Lower leg skin (tissue), 4 donors: ENCODE measurements around the gene VAV3. TPM values are rescaled to one million over a fixed set of nuclear protein-coding genes. Genes with fewer than 3 reads are reported as not detected.

Experiments used
- DNase-seq, 2 donors: peaks; one replicate each; pipeline ENCODE4 v3.0.0-alpha.2; 2019; ENCODE audit warnings: low spot score in 2 of 2
- H3K4me3 ChIP-seq: fragments of 200-600 bp; sonication (generic); 2 replicates; pipeline ENCODE4 v1.5.1; 2017; ENCODE audit warnings: mild to moderate bottlenecking, low read depth; ENCODE audit not compliant: poor library complexity, severe bottlenecking
- POLR2A ChIP-seq, 2 donors: fragments of 450-650 bp; IDR thresholded peaks; one replicate each; pipeline ENCODE4 v1.6.1; 2016 to 2017; ENCODE audit warnings: antibody characterized with exemption in 2 of 2, mild to moderate bottlenecking in 1 of 2, moderate library complexity in 1 of 2
- WGBS, 2 donors: methylation state at CpG; one replicate each; pipeline ENCODE4 v1.1.5; 2018; 5-methylcytosine and 5-hydroxymethylcytosine counted together
- intact Hi-C: fragments of 100-400 bp; cut with DNase I; formaldehyde crosslinking; loops from one replicate; pipeline ENCODE4 v1.15.0; 2023; ENCODE audit warnings: low total_unique reads
- total RNA-seq, 4 donors: library from RNA; depleted of rRNA; stranded (reverse); fragments of >200 nt; gene quantifications; one replicate each; pipeline ENCODE4 v1.1.0, GENCODE V29; 2016
- TF ChIP-seq, protein P1 (sequence below), 3 donors: fragments of 450-650 bp; IDR thresholded peaks; one replicate each; pipeline ENCODE4 v1.5.1; 2016; ENCODE audit warnings: antibody characterized with exemption in 3 of 3, mild to moderate bottlenecking in 3 of 3, moderate library complexity in 2 of 3

The VAV3 gene
- total RNA-seq, 4 donors from 2014 or later: 102 to 200 (median 147) TPM

- H3K4me3 ChIP-seq: no peak overlapping the region
- intact Hi-C loops: no loop called here
- no peak for TF ChIP-seq POLR2A (IDR thresholded peaks at IDR 0.05)
- TF ChIP-seq, protein P1, sequence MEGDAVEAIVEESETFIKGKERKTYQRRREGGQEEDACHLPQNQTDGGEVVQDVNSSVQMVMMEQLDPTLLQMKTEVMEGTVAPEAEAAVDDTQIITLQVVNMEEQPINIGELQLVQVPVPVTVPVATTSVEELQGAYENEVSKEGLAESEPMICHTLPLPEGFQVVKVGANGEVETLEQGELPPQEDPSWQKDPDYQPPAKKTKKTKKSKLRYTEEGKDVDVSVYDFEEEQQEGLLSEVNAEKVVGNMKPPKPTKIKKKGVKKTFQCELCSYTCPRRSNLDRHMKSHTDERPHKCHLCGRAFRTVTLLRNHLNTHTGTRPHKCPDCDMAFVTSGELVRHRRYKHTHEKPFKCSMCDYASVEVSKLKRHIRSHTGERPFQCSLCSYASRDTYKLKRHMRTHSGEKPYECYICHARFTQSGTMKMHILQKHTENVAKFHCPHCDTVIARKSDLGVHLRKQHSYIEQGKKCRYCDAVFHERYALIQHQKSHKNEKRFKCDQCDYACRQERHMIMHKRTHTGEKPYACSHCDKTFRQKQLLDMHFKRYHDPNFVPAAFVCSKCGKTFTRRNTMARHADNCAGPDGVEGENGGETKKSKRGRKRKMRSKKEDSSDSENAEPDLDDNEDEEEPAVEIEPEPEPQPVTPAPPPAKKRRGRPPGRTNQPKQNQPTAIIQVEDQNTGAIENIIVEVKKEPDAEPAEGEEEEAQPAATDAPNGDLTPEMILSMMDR (IDR thresholded peaks at IDR 0.05): no peak
- 78 to 79% methylated on average over 2 of the region's 2 CpGs for WGBS, 2 donors
- no peak for DNase-seq
Observed at GRCh38 chr1:107781245-107781644, 183.7 kb downstream of the VAV3 start.

- TF ChIP-seq, protein P1 (IDR thresholded peaks at IDR 0.05): no peak
- TF ChIP-seq POLR2A (IDR thresholded peaks at IDR 0.05): no peak
- 87% methylated on average over 3 of the region's 3 CpGs for WGBS, 2 donors
Observed at GRCh38 chr1:107777664-107778047, 187.3 kb downstream of the VAV3 start.

GRCh38 chr1:107776900-107777663 lies 187.9 kb downstream of the VAV3 start:
- DNase-seq: no peak
- WGBS, 2 donors: 83 to 84% methylated on average over 4 of the region's 4 CpGs
- H3K4me3 ChIP-seq: no peak overlapping the region

More at GRCh38 chr1:107777664-107778047, 187.3 kb downstream of the VAV3 start:
- intact Hi-C loops: no loop called here
- H3K4me3 ChIP-seq: no peak overlapping the region
- no peak for DNase-seq

DNA sequence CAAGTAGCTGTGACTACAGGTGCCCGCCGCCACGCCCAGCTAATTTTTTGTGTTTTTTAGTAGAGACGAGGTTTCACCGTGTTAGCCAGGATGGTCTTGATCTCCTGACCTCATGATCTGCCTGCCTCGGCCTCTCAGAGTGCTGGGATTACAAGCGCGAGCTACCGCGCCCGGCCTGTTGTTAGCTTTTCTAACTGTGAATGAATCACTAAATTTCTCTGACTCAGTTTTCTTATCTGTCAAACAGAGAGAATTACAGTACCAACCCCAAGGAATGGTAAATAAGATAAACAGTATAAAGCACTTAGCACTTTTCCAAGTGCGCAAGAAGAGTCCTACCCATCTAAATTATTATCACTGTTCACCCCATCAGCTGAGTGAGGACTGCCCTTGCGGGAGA lies 193.6 kb downstream of the VAV3 start:
- no peak for DNase-seq
- intact Hi-C loops: no loop called here
- TF ChIP-seq, protein P1 (IDR thresholded peaks at IDR 0.05): no peak
- TF ChIP-seq POLR2A (IDR thresholded peaks at IDR 0.05): no peak
- no peak overlapping the region for H3K4me3 ChIP-seq
- 95 to 99% methylated on average over 13 of the region's 13 CpGs for WGBS, 2 donors

More at GRCh38 chr1:107776900-107777663, 187.9 kb downstream of the VAV3 start:
- TF ChIP-seq, protein P1 (IDR thresholded peaks at IDR 0.05): no peak
- TF ChIP-seq POLR2A (IDR thresholded peaks at IDR 0.05): no peak
- intact Hi-C loops: no loop called here

GRCh38 chr1:107767156-107767582 lies 197.8 kb downstream of the VAV3 start:
- TF ChIP-seq POLR2A (IDR thresholded peaks at IDR 0.05): no peak
- TF ChIP-seq, protein P1 (IDR thresholded peaks at IDR 0.05): no peak
- no peak overlapping the region for H3K4me3 ChIP-seq
- intact Hi-C loops: no loop called here
- DNase-seq: no peak
- 63 to 67% methylated on average over 3 of the region's 3 CpGs for WGBS, 2 donors
